Fibroblast of the conjunctiva (primary cell): ENCODE measurements around the gene DNAJC8.

Experiments
- DNase-seq: peaks from one replicate; pipeline ENCODE4 v3.0.0-alpha.2; 2010; ENCODE audit warnings: low read depth

DNAJC8 gene

DNA sequence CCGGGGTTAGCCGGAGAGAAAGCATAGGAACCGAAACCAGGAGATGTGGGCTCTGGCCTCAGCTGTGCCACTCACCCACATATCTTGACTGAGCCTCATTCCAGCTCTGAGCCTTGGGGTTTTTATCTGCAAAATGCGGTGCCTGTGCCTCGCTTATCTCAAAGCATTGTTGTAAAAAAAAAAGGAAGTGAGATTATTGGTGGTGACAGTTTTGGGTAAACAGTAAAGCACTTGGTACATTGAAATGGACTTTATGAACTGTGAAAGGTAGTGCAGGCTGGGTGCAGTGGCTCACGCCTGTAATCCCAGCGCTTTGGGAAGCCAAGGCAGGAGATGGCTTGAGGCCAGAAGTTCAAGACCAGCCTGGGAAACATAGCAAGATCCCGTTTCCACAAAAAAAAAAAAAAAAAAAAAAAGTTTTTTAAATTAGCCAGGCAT lies 60.1 kb downstream of the DNAJC8 start:
- no peak for DNase-seq

DNA sequence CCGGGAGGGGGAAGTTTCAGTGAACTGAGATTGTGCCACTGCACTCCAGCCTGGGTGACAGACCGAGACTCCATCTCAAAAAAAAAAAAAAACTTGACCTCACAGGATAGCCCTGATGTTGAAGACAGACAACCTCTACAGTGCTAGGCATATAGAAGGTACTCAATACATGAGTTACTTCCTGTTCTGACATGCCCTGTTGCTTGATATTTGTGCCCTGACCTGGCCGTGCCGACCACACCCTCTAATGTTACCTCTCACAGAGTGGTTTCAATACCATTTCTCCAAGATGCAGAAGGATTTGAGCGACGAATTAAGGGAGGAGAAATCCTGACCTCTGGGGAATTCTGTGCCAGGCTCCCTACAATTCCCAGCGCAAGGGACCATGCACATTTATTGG lies 61.6 kb downstream of the DNAJC8 start:
- DNase-seq, result no peak

DNA sequence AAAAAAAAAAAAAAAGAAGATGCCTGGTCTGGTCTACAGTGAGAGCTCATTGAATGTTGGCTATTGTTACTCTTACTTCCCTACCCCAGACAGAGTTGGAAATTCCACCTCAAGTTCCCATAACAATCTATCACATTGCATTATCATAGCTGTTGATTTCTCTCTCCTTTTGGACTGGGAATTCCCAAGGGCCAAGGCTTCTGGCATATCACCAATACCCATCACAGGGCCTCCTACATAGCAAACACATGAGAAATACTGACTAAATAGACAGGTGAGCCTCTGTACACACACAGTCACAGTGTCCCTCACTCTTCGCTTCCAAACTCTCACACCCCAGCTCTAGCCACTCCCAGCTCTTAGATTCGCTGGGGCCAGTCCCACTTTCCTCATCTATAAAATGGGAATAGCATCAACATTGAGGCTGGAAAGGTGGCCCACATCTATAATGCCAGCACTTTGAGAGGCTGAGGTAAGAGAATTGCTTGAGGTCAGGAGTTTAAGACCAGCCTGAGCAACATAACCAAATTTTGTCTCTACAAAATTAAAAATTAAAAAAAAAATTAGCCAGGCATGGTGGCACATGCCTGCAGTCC lies 62.7 kb downstream of the DNAJC8 start:
- DNase-seq, result no peak

DNA sequence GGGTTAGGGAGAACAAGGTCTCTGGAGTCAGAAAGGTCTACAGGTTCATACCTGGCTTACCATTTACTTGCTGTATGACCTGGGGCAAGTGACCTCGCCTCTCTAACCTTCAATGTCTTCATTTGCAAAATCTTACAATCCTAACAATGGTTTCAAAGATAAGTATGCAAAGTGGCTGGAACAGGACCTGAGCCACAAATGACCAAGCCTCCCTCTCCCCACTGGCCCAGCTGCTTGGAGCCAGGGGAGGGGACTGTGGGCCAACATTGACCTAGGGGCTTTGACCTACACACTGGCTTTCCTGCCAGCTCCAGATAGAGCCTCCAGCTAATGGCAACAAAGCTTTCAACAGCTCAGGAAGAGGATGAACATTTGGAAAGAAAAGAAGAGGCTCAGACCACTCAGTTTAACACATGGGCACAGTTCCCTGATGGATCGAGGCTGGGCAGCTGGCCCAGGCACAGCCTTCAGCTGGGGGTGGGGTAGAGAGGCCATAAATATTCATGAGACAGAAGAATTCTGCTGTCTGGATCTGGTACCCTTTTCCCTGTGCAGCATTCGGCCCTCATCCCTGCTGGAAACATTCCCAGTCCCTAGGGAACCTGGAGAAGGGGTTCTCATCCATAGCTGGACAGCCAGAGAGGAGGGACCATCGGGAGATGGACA lies 69.2 kb downstream of the DNAJC8 start:
- DNase-seq, result no peak

DNA sequence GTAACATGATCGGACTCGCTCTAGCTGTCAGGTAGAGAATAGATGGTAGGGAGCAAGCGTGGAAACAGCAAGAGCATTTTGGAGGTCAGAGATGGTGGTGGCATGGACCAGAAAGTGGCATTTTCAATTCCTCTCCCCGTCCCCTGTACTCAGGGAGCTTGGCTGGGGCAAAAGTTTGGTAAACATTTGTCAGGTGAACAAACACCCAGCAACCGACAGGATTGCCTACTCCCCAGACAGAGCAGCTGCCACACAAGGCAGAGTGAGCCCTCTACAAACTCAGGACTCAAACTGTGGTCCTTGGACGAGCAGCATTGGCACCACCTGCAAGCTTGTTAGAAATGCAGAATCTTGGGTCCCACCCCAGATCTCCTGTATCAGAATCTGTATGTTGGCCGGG lies 70.7 kb downstream of the DNAJC8 start:
- no peak for DNase-seq

DNA sequence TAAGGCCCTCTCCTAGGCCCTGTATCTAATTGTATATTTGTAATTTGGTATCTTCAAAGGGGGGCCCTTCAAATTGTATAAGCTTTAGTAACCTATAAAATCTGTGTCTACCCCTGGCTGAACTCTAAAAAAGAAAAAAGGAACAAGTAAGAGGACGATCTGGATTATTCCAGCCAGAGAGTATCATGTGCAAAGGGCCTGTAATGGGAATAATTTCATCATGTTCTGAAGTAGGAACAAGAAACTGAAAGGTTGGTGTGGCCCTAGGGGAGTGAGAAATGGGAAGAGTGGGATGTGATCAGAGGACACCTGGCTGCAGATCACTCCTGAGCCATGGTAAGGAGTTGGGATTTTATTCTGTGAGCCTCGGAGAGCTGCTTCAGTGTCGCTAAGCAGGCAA lies 71.1 kb downstream of the DNAJC8 start:
- DNase-seq, result no peak

DNA sequence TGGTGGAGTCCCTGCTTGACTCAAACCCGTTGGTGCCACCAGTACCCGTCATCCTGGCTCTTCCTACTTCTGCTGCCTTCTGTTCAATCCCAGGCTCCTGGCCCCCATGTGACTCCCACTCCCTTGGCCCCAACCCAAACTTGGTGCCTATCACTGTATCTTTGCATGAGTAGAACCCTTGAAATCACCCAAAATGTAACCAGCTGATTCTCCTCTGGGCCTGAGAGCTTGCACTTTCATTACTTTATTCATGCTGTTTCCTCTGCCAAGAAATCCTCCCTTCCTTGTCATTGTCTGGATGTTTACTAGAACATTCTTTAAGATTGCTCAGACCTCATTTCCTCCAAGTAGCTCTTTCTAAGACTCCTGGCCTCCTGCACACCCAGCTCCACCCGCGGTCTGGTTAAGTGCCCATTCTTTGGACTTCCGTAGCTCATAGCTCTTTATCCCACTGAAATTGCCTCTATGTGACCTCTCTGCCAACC lies 72.0 kb downstream of the DNAJC8 start:
- DNase-seq, result peak; percentile 53

DNA sequence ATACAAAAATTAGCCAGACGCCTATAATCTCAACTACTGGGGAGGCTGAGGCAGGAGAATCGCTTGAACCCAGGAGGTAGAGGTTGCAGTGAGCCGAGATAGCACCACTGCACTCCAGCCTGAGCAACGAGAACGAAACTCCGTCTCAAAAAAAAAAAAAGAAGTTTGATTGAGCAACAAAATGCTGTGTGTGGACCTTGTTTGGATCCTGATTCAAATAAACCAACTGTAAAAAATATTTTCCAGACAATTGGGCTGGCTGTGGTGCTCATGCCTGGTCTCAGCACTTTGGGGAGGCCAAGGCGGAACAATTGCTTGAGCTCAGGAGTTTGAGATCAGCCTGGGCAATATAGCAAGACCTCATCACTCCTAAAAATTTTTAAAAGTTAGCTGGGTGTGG lies 73.1 kb downstream of the DNAJC8 start:
- no peak for DNase-seq

DNA sequence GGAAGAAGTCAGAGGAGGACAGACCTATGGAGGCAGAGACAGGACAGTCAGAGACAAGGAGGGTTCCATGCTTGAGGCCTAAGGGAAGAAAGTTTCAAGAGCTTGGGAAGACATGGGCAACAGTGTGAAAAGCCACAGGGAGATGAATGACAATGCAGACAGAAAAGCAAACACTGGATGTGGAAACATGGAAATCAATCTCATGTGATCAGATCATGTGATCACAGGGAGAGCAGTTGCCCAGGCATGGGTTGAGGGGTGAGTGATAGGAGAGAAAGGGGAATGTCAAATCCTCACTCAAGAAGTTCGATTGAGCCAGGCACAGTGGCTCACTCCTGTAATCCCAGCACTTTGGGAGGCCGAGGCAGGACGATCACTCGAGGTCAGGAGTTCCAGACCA lies 73.6 kb downstream of the DNAJC8 start:
- DNase-seq, result no peak

DNA sequence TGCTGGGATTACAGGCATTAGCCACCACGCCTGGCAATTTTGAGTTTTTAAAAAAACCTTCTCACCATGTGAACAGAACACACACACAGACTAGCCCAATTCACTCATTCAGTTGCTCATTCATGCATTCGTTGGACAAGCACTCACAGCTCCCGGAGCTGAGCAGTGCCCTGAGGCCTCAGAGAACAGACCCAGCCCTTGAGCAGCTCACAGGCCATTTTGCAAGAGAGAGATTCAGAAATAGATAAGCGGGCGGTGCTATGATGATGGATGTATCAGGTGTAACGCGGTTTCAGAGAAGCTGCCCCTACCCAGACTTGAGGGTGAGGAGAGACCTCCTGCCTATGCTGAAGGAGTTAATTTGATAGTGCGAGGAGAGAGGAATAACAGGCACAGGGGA lies 74.9 kb downstream of the DNAJC8 start:
- DNase-seq, result no peak

DNA sequence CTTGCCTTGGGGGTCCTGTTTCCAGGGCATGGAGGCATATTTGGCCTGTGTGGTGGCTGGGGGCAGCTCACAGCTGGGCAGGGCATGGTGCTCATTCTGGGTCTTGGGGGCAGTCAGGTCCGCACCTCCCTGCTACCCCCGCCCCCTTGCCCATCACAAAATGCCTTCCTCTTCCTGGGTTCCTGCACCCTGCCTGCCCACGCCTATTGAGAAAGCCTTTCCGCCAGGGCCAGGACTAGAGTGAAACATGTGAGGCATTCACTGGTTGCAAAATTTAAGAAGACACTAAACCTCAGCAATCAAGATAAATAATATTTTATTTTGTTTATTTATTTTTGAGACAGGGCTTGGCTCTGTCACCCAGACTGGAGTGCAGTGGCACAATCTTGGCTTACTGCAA lies 76.0 kb downstream of the DNAJC8 start:
- no peak for DNase-seq

DNA sequence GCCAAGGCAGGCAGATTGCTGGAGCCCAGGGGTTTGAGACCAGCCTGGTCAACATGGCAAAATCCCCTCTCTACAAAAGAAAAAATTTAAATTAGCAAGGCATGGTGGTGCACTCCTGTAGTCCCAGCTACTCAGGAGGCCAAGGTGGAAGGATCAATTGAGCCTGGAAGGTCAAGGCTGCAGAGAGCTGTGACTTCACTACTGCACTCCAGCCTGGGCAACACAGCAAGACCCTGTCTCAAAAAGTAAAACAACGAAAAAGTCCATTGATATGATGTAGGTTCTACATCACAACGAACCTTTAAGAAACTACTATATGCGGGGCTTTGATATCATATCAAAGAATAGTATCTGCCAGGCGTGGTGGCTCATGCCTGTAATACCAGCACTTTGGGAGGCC lies 77.2 kb downstream of the DNAJC8 start:
- DNase-seq, result no peak

DNA sequence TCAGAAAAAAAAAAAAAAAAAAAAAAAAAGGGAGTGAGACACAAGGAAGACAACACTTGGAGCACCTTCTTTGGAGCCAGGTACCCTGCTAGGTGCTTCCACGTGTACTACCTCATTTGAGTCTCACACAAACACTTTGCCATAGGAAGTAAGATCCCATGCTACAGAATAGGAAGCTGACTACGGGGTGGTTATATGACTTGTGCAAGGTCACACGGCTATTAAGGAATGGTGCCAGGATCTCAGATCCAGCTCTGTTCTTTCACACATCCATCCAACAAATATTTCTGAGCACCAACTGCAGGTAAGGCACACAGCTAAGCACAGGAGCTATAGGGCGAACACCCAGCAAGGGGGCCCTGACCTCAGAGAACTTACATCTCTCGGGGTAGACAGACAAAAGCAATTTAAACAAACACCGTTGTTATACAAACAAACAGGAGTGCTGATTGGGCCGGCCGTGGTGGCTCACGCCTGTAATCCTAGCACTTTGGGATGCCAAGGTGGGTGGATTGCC lies 78.7 kb downstream of the DNAJC8 start:
- no peak for DNase-seq
